GM12878 (cell line): ENCODE results near the gene DCTN2. TPM values are rescaled to one million over a fixed set of nuclear protein-coding genes. Genes with fewer than 3 reads are reported as not detected.
A peak's percentile ranks its signal among the peaks of the same experiment; 100 is the strongest.

ENCODE experiments used
- BHLHE40 ChIP-seq, 2 experiments: fragments of 450-650 bp in 1 of 2; IDR thresholded peaks; 2 replicates each; pipeline ENCODE4 v1.6.1; 2011 to 2017; ENCODE audit warnings: low read depth in 2 of 2, borderline replicate concordance in 1 of 2, improper control_type of control experiment in 1 of 2, low read length in 1 of 2, mild to moderate bottlenecking in 1 of 2
- CHD2 ChIP-seq: IDR thresholded peaks from 2 replicates; pipeline ENCODE4 v1.6.1; 2011; ENCODE audit warnings: low read depth, low read length, improper control_type of control experiment, borderline replicate concordance
- CREB1 ChIP-seq: IDR thresholded peaks from 2 replicates; pipeline ENCODE4 v1.6.1; 2012; ENCODE audit warnings: low read depth, mild to moderate bottlenecking, inconsistent platforms
- KLF5 ChIP-seq: fragments of 450-650 bp; IDR thresholded peaks from 2 replicates; pipeline ENCODE4 v1.6.1; 2014; ENCODE audit warnings: mild to moderate bottlenecking; ENCODE audit not compliant: partially characterized antibody
- MAX ChIP-seq: IDR thresholded peaks from 2 replicates; pipeline ENCODE4 v1.6.1; 2012; ENCODE audit warnings: low read depth, low read length, improper control_type of control experiment
- NFYA ChIP-seq: IDR thresholded peaks from 2 replicates; pipeline ENCODE4 v1.6.1; 2011; ENCODE audit warnings: low read depth, mild to moderate bottlenecking, low read length, improper control_type of control experiment, borderline replicate concordance
- NR2C1 ChIP-seq: fragments of 450-650 bp; IDR thresholded peaks from 2 replicates; pipeline ENCODE4 v1.6.1; 2017; ENCODE audit warnings: antibody characterized with exemption, mild to moderate bottlenecking, moderate library complexity
- NR2F1 ChIP-seq: fragments of 450-650 bp; conservative IDR thresholded peaks from 2 replicates; pipeline ENCODE4 v1.6.1; 2017; ENCODE audit warnings: mild to moderate bottlenecking
- RB1 ChIP-seq: fragments of 450-650 bp; formaldehyde crosslinking; IDR thresholded peaks from 2 replicates; pipeline ENCODE4 v1.6.1; 2017; ENCODE audit warnings: mild to moderate bottlenecking, borderline replicate concordance
- SREBF1 ChIP-seq: IDR thresholded peaks from 2 replicates; pipeline ENCODE4 v1.6.1; 2012; ENCODE audit warnings: mild to moderate bottlenecking, low read length
- WRNIP1 ChIP-seq: IDR thresholded peaks from 2 replicates; pipeline ENCODE4 v1.6.1; 2011; ENCODE audit warnings: low read depth, low read length, improper control_type of control experiment, borderline replicate concordance
- ZNF274 ChIP-seq: IDR thresholded peaks from one replicate; pipeline ENCODE4 v1.8.0; 2011; ENCODE audit not compliant: insufficient read length, insufficient read depth
- ZNF384 ChIP-seq: IDR thresholded peaks from 2 replicates; pipeline ENCODE4 v1.6.1; 2012; ENCODE audit warnings: low read depth, mild to moderate bottlenecking, low read length, improper control_type of control experiment, borderline replicate concordance
- ZSCAN29 ChIP-seq: fragments of 450-650 bp; IDR thresholded peaks from 2 replicates; pipeline ENCODE4 v1.6.1; 2017; ENCODE audit warnings: mild to moderate bottlenecking, moderate library complexity
- polyA plus RNA-seq, 11 experiments: library from polyadenylated mRNA; depleted of rRNA in 4 of 11; unstranded in 6 of 11; stranded (reverse) in 5 of 11; fragments of >200 nt; fragmentation: Nextera tagmentation in 4 of 11; fragmentation: Illumina TruSeq in 1 of 11; extraction: Ambion mirVana in 4 of 11; extraction: Trizol in 1 of 11; gene quantifications; 1 replicate in 1 of 11; 2 replicates in 10 of 11; pipeline versions ENCODE4 v1.2.1 to v1.2.3, GENCODE V29; 2011 to 2016; ENCODE audit warnings: inconsistent platforms in 2 of 11, missing spikeins in 2 of 11, low read depth in 1 of 11
- total RNA-seq, 4 experiments: library from RNA; depleted of rRNA in 3 of 4; stranded (reverse); fragments of >200 nt in 3 of 4; fragmentation: Illumina TruSeq in 1 of 4; extraction: Trizol in 1 of 4; gene quantifications; 2 replicates each; pipeline versions ENCODE4 v1.2.1 to v1.2.3, GENCODE V29; 2013 to 2021
- TF ChIP-seq, protein P1 (sequence below): IDR thresholded peaks from 2 replicates; pipeline ENCODE4 v1.6.1; 2012; ENCODE audit warnings: improper control_type of control experiment, low read depth, low read length; ENCODE audit not compliant: insufficient replicate concordance
- TF ChIP-seq, protein P2 (sequence below): IDR thresholded peaks from 2 replicates; pipeline ENCODE4 v1.6.1; 2012; ENCODE audit warnings: low read depth, low read length, improper control_type of control experiment
- TF ChIP-seq, protein P3 (sequence below): IDR thresholded peaks from 2 replicates; pipeline ENCODE4 v1.6.1; 2011; ENCODE audit warnings: low read depth, low read length, improper control_type of control experiment, borderline replicate concordance

Gene DCTN2
- total and polyA plus RNA-seq, 10 of the 15 experiments (the other 5 are each of a cell fraction or from before 2014, with no cell fraction given) = 32.3 to 171 (median 100) TPM

DNA sequence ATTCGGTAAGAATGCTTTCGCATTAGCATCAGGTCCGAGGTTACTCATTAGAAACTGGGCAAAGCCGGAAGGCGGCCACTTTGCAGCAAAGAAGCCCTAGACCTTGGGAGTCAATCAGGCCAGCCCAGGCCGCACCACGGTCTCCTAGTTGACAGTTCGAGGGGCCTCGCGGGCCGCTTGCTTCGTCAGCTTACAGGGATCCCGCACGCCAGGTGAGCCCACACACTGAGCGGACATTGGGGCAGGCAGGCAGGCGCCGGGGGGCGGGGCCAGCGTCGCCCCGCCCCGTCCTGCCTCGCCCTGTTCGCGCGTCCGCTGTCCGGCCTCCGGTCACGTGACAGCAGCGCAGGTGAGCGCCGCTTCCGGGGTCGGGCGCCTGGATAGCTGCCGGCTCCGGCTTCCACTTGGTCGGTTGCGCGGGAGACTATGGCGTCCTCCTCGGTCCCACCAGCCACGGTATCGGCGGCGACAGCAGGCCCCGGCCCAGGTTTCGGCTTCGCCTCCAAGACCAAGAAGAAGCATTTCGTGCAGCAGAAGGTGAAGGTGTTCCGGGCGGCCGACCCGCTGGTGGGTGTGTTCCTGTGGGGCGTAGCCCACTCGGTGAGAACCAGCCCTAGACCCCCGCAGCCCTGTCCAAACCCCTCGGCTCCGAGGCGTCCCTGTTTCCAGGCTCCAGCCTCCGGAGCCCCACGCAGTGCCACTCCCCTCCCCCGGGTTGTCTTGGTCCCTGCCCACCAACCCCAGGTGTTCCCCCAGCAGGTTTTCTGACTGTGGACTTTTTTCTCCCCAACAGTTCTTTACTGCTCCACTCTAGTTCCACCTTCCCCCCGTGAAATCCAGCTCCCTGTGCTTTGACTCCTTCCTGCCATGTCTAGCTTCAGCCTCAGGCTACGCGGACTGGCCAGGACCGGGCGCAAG is 44.1 kb upstream of the DCTN2 start, which contains the start of gene PIP4K2C (continued):
- TF ChIP-seq, protein P1, sequence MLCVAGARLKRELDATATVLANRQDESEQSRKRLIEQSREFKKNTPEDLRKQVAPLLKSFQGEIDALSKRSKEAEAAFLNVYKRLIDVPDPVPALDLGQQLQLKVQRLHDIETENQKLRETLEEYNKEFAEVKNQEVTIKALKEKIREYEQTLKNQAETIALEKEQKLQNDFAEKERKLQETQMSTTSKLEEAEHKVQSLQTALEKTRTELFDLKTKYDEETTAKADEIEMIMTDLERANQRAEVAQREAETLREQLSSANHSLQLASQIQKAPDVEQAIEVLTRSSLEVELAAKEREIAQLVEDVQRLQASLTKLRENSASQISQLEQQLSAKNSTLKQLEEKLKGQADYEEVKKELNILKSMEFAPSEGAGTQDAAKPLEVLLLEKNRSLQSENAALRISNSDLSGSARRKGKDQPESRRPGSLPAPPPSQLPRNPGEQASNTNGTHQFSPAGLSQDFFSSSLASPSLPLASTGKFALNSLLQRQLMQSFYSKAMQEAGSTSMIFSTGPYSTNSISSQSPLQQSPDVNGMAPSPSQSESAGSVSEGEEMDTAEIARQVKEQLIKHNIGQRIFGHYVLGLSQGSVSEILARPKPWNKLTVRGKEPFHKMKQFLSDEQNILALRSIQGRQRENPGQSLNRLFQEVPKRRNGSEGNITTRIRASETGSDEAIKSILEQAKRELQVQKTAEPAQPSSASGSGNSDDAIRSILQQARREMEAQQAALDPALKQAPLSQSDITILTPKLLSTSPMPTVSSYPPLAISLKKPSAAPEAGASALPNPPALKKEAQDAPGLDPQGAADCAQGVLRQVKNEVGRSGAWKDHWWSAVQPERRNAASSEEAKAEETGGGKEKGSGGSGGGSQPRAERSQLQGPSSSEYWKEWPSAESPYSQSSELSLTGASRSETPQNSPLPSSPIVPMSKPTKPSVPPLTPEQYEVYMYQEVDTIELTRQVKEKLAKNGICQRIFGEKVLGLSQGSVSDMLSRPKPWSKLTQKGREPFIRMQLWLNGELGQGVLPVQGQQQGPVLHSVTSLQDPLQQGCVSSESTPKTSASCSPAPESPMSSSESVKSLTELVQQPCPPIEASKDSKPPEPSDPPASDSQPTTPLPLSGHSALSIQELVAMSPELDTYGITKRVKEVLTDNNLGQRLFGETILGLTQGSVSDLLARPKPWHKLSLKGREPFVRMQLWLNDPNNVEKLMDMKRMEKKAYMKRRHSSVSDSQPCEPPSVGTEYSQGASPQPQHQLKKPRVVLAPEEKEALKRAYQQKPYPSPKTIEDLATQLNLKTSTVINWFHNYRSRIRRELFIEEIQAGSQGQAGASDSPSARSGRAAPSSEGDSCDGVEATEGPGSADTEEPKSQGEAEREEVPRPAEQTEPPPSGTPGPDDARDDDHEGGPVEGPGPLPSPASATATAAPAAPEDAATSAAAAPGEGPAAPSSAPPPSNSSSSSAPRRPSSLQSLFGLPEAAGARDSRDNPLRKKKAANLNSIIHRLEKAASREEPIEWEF = no peak
- peak; percentile 44; the same call in 1 of the 2 replicates for TF ChIP-seq CHD2
- TF ChIP-seq NR2C1 = peak; percentile 36; the same call in 1 of the 2 replicates
- TF ChIP-seq ZNF384 = no peak
- TF ChIP-seq CREB1 = peak; percentile 47; the same call in 1 of the 2 replicates
- TF ChIP-seq MAX = peak; percentile 87
- peak; percentile 91 to 99 for TF ChIP-seq BHLHE40 (IDR thresholded peaks at IDR 0.05; ENCODE audit: borderline replicate concordance in 1 of 2, low read depth in 2 of 2, low read length in 1 of 2)
- TF ChIP-seq, protein P2, sequence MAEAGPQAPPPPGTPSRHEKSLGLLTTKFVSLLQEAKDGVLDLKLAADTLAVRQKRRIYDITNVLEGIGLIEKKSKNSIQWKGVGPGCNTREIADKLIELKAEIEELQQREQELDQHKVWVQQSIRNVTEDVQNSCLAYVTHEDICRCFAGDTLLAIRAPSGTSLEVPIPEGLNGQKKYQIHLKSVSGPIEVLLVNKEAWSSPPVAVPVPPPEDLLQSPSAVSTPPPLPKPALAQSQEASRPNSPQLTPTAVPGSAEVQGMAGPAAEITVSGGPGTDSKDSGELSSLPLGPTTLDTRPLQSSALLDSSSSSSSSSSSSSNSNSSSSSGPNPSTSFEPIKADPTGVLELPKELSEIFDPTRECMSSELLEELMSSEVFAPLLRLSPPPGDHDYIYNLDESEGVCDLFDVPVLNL = no peak
- no peak for TF ChIP-seq NFYA
- TF ChIP-seq, protein P3, sequence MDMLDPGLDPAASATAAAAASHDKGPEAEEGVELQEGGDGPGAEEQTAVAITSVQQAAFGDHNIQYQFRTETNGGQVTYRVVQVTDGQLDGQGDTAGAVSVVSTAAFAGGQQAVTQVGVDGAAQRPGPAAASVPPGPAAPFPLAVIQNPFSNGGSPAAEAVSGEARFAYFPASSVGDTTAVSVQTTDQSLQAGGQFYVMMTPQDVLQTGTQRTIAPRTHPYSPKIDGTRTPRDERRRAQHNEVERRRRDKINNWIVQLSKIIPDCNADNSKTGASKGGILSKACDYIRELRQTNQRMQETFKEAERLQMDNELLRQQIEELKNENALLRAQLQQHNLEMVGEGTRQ = peak; percentile 90
- no peak for TF ChIP-seq WRNIP1
- TF ChIP-seq NR2F1 = peak; percentile 54; the same call in 1 of the 2 replicates
- TF ChIP-seq RB1 = peak; percentile 68; the same call in 1 of the 2 replicates
- no peak for TF ChIP-seq SREBF1
- TF ChIP-seq ZSCAN29 = no peak
- no peak for TF ChIP-seq ZNF274
- TF ChIP-seq KLF5 = peak; percentile 44
